Heart left ventricle (tissue), 16 donors: ENCODE results near the gene GLO1. TPM values are rescaled to one million over a fixed set of nuclear protein-coding genes. Genes with fewer than 3 reads are reported as not detected.

Source experiments
- ATAC-seq, 4 donors: fragments of 200-7000 bp; cut with Tn5 transposase; one replicate each; pipeline ENCODE4 v1.9.1; 2020 to 2022; ENCODE audit warnings: moderate library complexity in 4 of 4, mild to moderate bottlenecking in 3 of 4, moderate number of reproducible peaks in 1 of 4
- DNase-seq, 5 donors: peaks; one replicate each; pipeline ENCODE4 v3.0.0-alpha.2; 2020
- H3K27ac ChIP-seq, 12 donors: fragments of 200-600 bp; sonication (generic) in 4 of 12; one replicate each; pipeline versions ENCODE4 v1.5.0 to v1.8.0; 2016 to 2022; ENCODE audit warnings: mild to moderate bottlenecking in 2 of 12
- H3K27me3 ChIP-seq, 9 donors: fragments of 200-600 bp; sonication (generic) in 2 of 9; one replicate each; pipeline versions ENCODE4 v1.5.1 to v1.8.0; 2016 to 2022; ENCODE audit warnings: mild to moderate bottlenecking in 3 of 9
- H3K36me3 ChIP-seq, 9 donors: fragments of 200-600 bp; sonication (generic) in 2 of 9; one replicate each; pipeline versions ENCODE4 v1.5.0 to v1.8.0; 2018 to 2022; ENCODE audit warnings: mild to moderate bottlenecking in 2 of 9
- H3K4me1 ChIP-seq, 12 donors: fragments of 200-600 bp; sonication (generic) in 4 of 12; one replicate each; pipeline versions ENCODE4 v1.5.0 to v1.8.0; 2016 to 2022; ENCODE audit warnings: mild to moderate bottlenecking in 3 of 12
- H3K4me3 ChIP-seq, 12 donors: fragments of 200-600 bp; sonication (generic) in 4 of 12; one replicate each; pipeline versions ENCODE4 v1.5.0 to v1.8.0; 2017 to 2022; ENCODE audit warnings: mild to moderate bottlenecking in 9 of 12, moderate library complexity in 4 of 12
- H3K9me3 ChIP-seq, 12 donors: fragments of 200-600 bp; sonication (generic) in 4 of 12; one replicate each; pipeline versions ENCODE4 v1.5.0 to v1.8.0; 2016 to 2022; ENCODE audit warnings: mild to moderate bottlenecking in 1 of 12
- POLR2A ChIP-seq, 2 donors: fragments of 450-650 bp; IDR thresholded peaks; one replicate each; pipeline ENCODE4 v1.6.1; 2017; ENCODE audit warnings: antibody characterized with exemption in 2 of 2, mild to moderate bottlenecking in 2 of 2, moderate library complexity in 2 of 2
- WGBS, 4 donors: extraction: QIAGEN DNeasy Blood & Tissue Kit in 2 of 4; methylation state at CpG; one replicate each; pipeline versions ENCODE4 v1.1.5 to v1.1.7; 2013 to 2018; 5-methylcytosine and 5-hydroxymethylcytosine counted together
- intact Hi-C, 10 donors: fragments of 100-400 bp; cut with DNase I; formaldehyde crosslinking; loops; one replicate each; pipeline versions ENCODE4 v1.11.1 to v1.14.2; 2022
- polyA plus RNA-seq, 2 donors: library from polyadenylated mRNA; stranded (reverse); fragments of 200-250 nt; gene quantifications; one replicate each; pipeline ENCODE4 v1.2.3, GENCODE V29; 2013
- total RNA-seq, 9 donors: library from RNA; depleted of rRNA in 2 of 9; stranded (reverse); fragments of >200 nt in 2 of 9; fragmentation: NEBNext Ultra II Directional in 3 of 9; extraction: Animal tissue kit (Norgen Biotek cat#: 25700) in 3 of 9; gene quantifications; one replicate each; pipeline versions ENCODE4 v1.1.0 to v1.2.4, GENCODE V29; 2016 to 2023
- TF ChIP-seq, protein P1 (sequence below), 12 donors: fragments of 200-600 bp; sonication (generic) in 4 of 12; IDR thresholded peaks; one replicate each; pipeline versions ENCODE4 v1.5.0 to v1.8.0; 2018 to 2022; ENCODE audit warnings: antibody characterized with exemption in 12 of 12, mild to moderate bottlenecking in 5 of 12
- donor health status: ischemic (EF 13 %, LVEDD 7.1; RV severe dilation, severe dysfunction).
- donor health status: healthy with polysubstance abuse.
- donor health status: DM: no; HTN: yes; CAD: no.
- donor health status: DM: no; HTN: no; CAD: no.
- donor health status: ischemic (EF 25% LVEDD 6.9; RV normal size, moderate dysfunction).
- donor health status: ischemic (EF 25% LVEDD 5.7; RV mildly dilated, moderate dysfunction).
- donor health status: healthy.
- donor health status: DM: yes; HTN: yes; CAD: no.
- donor health status: ischemic (EF 35%, LVEDD 5.7; RV mildly dilated, moderate dysfunction).
- donor health status: nonischemic (EF 11% LVEDD 7.7; RV severe dilation, severe dysfunction).
- donor health status: DM: yes; HTN: yes; CAD: no.
- donor health status: PGD.
- donor health status: ischemic (EF 29% LVEDD 5.4; RV normal size, mild dysfunction).
- donor health status: nonischemic (EF 23%, LVEDD 6.1; RV moderate dilation, normal function).

The GLO1 gene
- total and polyA plus RNA-seq, 11 donors = 73.6 to 123 (median 86.4) TPM

DNA sequence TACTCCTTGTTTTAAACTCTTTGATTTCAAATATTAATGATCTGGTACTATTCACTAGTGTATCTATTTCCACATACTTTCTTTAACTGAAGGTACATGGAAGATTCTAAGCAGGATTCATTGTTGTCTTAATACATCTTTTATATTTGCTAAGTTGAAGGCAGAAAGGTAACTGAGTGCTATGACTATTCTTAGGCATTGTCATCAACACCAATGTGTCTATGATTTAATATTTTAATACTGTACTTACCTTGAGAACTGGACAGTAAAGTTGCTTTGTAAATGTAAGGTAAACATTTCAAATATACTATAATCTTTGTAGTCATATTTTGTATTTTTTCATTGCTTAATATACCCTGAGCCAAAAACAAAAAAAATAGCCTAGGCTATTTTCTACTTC is 54.3 kb downstream of the GLO1 start:
- DNase-seq (no peak), ATAC-seq (no peak)
- Histone ChIP-seq H3K4me1 (peaks cover 0 to 28% (median 3%) of the 10 kb centered on the region in 12 donors), H3K36me3 (peaks cover 0 to 2% (median 0%) of the 10 kb centered on the region in 9 donors), H3K27ac (no peak overlapping the region), H3K9me3 (no peaks in the 10 kb centered on the region), H3K27me3 (no peaks in the 10 kb centered on the region), H3K4me3 (no peak overlapping the region)
- no peak for TF ChIP-seq POLR2A (IDR thresholded peaks at IDR 0.05)
- TF ChIP-seq, protein P1, sequence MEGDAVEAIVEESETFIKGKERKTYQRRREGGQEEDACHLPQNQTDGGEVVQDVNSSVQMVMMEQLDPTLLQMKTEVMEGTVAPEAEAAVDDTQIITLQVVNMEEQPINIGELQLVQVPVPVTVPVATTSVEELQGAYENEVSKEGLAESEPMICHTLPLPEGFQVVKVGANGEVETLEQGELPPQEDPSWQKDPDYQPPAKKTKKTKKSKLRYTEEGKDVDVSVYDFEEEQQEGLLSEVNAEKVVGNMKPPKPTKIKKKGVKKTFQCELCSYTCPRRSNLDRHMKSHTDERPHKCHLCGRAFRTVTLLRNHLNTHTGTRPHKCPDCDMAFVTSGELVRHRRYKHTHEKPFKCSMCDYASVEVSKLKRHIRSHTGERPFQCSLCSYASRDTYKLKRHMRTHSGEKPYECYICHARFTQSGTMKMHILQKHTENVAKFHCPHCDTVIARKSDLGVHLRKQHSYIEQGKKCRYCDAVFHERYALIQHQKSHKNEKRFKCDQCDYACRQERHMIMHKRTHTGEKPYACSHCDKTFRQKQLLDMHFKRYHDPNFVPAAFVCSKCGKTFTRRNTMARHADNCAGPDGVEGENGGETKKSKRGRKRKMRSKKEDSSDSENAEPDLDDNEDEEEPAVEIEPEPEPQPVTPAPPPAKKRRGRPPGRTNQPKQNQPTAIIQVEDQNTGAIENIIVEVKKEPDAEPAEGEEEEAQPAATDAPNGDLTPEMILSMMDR (IDR thresholded peaks at IDR 0.05) = no peak
- intact Hi-C loops = no loop called here

DNA sequence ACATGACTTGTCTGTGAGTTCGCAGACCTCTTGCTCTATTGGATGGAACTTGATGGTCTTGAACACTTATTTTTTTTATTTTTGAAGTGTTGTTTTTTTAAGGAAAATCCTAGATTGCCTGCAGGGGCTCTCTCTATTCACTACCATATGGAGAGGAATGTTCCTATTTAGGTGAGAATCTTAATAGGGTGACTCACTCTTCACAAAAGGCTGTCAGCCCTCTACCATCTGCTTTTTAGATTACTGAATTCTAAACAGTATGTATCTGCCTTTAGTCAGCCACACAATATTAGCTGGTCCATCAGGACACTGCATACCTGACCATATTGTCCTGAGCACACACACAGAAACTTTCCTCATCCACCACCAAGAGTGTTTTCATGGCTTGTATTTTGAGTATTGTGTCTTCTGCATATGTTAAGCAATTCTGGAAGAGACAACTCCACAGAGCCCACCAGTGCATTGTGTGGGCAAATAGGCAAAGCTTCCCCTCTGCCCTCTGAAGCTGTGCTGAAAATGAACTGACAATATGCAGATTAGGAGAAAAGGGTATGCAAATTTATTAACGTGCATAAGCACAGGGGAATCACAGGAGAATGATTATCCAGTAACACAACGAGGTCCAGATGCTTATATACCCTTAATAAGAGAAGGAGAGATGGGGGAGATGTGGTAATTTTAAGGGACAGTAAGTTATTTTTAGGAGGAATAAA is 56.6 kb downstream of the GLO1 start:
- intact Hi-C loops = no loop called here
- TF ChIP-seq, protein P1 (IDR thresholded peaks at IDR 0.05) = no peak
- no peak for TF ChIP-seq POLR2A (IDR thresholded peaks at IDR 0.05)
- no peak overlapping the region for H3K27ac ChIP-seq

DNA sequence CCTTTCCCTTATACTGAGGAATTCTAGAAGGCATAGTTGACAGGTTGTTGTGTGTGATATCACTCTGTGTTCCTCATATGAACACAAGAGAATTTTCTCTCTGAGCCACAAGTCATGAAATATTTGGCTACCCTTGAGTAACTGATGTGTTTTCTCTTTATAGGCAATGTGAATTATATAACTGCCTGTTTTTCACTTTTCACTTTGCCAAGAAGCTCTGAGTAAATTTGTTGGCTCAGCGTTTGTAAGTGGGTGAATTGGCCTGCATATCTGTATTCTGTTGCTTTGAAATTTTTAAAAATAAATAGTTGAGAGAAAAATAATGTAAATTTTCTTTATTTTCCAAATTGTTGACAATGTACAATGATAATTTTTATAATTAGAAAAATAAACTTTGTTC is 58.0 kb downstream of the GLO1 start:
- no peak for DNase-seq
- Histone ChIP-seq H3K4me3 (no peak overlapping the region), H3K36me3 (no peaks in the 10 kb centered on the region), H3K27ac (no peak overlapping the region), H3K4me1 (peaks cover 0 to 37% (median 12%) of the 10 kb centered on the region in 12 donors), H3K9me3 (no peaks in the 10 kb centered on the region), H3K27me3 (no peaks in the 10 kb centered on the region)
- 43 to 56% (median 54%) methylated on average over 1 of the region's 1 CpG for WGBS, 4 donors
- intact Hi-C loops = no loop called here
- ATAC-seq = no peak
- TF ChIP-seq, protein P1 (IDR thresholded peaks at IDR 0.05) = no peak
- no peak for TF ChIP-seq POLR2A (IDR thresholded peaks at IDR 0.05)

More for the DNA sequence above, 56.6 kb downstream of the GLO1 start:
- no peak overlapping the region for H3K4me3 ChIP-seq
- H3K27me3 ChIP-seq = no peaks in the 10 kb centered on the region
- peaks cover 0 to 30% (median 4%) of the 10 kb centered on the region in 12 donors for H3K4me1 ChIP-seq
- WGBS, 4 donors = 83 to 86% (median 84%) methylated on average over 3 of the region's 3 CpGs
- DNase-seq (no peak), ATAC-seq (no peak)
- H3K36me3 ChIP-seq = peaks cover 0 to 2% (median 0%) of the 10 kb centered on the region in 9 donors
- no peaks in the 10 kb centered on the region for H3K9me3 ChIP-seq

DNA sequence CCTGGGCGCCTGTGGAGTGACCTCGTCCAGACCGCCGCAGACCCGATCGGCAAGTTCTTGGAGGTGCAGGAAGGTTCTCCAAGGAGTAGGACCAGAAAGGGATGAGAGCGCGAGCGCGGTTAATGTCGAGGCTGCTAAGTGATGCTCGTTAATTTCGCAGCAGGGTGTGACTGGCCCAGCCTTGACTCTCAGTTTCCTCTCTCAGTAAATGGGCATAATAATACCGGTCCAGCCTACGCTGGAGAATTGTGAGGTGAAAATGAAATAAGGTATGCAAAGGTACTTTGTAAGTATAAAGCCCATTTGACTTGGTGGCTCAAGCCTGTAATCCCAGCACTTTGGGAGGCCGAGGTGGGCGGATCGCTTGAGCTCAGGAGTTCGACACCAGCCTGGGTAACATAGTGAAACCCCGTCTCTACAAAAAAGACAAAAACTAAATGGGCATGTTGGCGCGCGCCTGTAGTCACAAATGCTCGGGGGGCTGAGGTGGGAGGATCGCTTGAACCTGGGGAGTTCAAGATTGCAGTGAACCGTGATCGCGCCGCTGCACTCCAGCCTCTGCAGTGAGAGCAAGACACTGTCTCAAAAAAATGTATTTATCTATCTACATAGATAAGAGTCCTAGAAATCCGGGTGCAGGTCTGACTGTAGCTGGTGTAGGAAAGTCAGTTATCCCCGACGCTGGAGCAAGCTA is 62.6 kb downstream of the GLO1 start:
- Histone ChIP-seq H3K4me3 (peak overlapping the region; percentile 68 to 96 (median 84)), H3K4me1 (peaks cover 0 to 42% (median 18%) of the 10 kb centered on the region in 12 donors), H3K36me3 (no peaks in the 10 kb centered on the region), H3K27ac (peak overlapping the region; percentile 91 to 98 (median 96)), H3K27me3 (no peaks in the 10 kb centered on the region), H3K9me3 (no peaks in the 10 kb centered on the region)
- TF ChIP-seq, protein P1 (IDR thresholded peaks at IDR 0.05) = no peak
- TF ChIP-seq POLR2A (IDR thresholded peaks at IDR 0.05) = no peak
- intact Hi-C loops = no loop called here
- DNase-seq (peak in 1 of 5 donors; percentile 26), ATAC-seq (peak in 1 of 4 donors; percentile 30)
- 6 to 10% (median 8%) methylated on average over 31 to 32 of the region's 32 CpGs for WGBS, 4 donors
